GM19468 (cell line): ENCODE results near the gene SLC12A3.

ENCODE experiments used
- ATAC-seq: cut with Tn5 transposase; IDR thresholded peaks from one replicate; pipeline ENCODE4 v1.9.1; 2021; ENCODE audit warnings: mild to moderate bottlenecking, moderate library complexity, moderate number of reproducible peaks; ENCODE audit not compliant: unreplicated experiment; ENCODE audit errors: extremely low read depth

Gene SLC12A3

GRCh38 chr16:56847173-56847910 lies 17.7 kb upstream of the SLC12A3 start:
- no peak for ATAC-seq

- ATAC-seq = no peak
These were observed 16.7 kb upstream of the SLC12A3 start for GRCh38 chr16:56848029-56848936.

- no peak for ATAC-seq
These were observed 15.9 kb upstream of the SLC12A3 start for GRCh38 chr16:56848955-56849689.

GRCh38 chr16:56849690-56850680 lies 15.0 kb upstream of the SLC12A3 start:
- no peak for ATAC-seq

GRCh38 chr16:56851671-56852400 lies 13.2 kb upstream of the SLC12A3 start:
- ATAC-seq = no peak

GRCh38 chr16:56852401-56852730 lies 12.6 kb upstream of the SLC12A3 start:
- no peak for ATAC-seq

GRCh38 chr16:56852968-56853367 lies 12.0 kb upstream of the SLC12A3 start:
- ATAC-seq = no peak

- no peak for ATAC-seq
These were observed 9.8 kb upstream of the SLC12A3 start for GRCh38 chr16:56855201-56855600.

GRCh38 chr16:56855946-56856345 lies 9.1 kb upstream of the SLC12A3 start:
- ATAC-seq = no peak

- ATAC-seq = no peak
These were observed 8.0 kb upstream of the SLC12A3 start for GRCh38 chr16:56856876-56857447.

- ATAC-seq = no peak
These were observed 6.6 kb upstream of the SLC12A3 start for GRCh38 chr16:56858374-56858773.

GRCh38 chr16:56859636-56860035 lies 5.4 kb upstream of the SLC12A3 start:
- no peak for ATAC-seq

GRCh38 chr16:56860226-56861020 lies 4.6 kb upstream of the SLC12A3 start:
- peak; percentile 32 for ATAC-seq

GRCh38 chr16:56861092-56861610 lies 3.9 kb upstream of the SLC12A3 start:
- ATAC-seq = no peak

- ATAC-seq = no peak
These were observed 3.3 kb upstream of the SLC12A3 start for GRCh38 chr16:56861756-56862155.

- no peak for ATAC-seq
These were observed 2.2 kb upstream of the SLC12A3 start for GRCh38 chr16:56862776-56863175.

GRCh38 chr16:56865394-56866062 lies 521 bp downstream of the SLC12A3 start:
- no peak for ATAC-seq
